Body of pancreas (tissue), 4 donors: ENCODE measurements around the gene OR5P2.
"Not testable (repeated sequence)": the region's sequence is repeated elsewhere in the genome, so short reads cannot be mapped to it uniquely, and the experiment has no call there.

Experiments
- CTCF ChIP-seq, 7 experiments: fragments of 450-650 bp in 4 of 7; fragments of 200-600 bp in 3 of 7; sonication (generic) in 3 of 7; IDR thresholded peaks; one replicate each; pipeline ENCODE4 v1.5.1; 2016 to 2019; ENCODE audit warnings: antibody characterized with exemption in 7 of 7
- POLR2A ChIP-seq, 3 donors: fragments of 450-650 bp; IDR thresholded peaks; one replicate each; pipeline ENCODE4 v1.6.1; 2016; ENCODE audit warnings: antibody characterized with exemption in 3 of 3, mild to moderate bottlenecking in 2 of 3

- not testable (repeated sequence) for TF ChIP-seq CTCF, POLR2A (IDR thresholded peaks at IDR 0.05)
These were observed 18.2 kb upstream of the OR5P2 start for GRCh38 chr11:7814897-7815296.
